ENCODE results near the gene RAD51B. TPM values are rescaled to one million over a fixed set of nuclear protein-coding genes. Genes with fewer than 3 reads are reported as not detected.

Gene RAD51B
- total and polyA plus RNA-seq, 2 donors (not counting 1 experiment from before 2014, with no cell fraction given) = 4.6 to 16.3 TPM

GRCh38 chr14:68628605-68629310, 809.2 kb downstream of the RAD51B start:
- Histone ChIP-seq H3K4me3 (replicated peaks in 1 of 4; ENCODE audit: control extremely low read depth in 1 of 4, insufficient read depth in 1 of 4, low read depth in 3 of 4, low read length in 4 of 4) (no peak overlapping the region), H3K4me1 (ENCODE audit: control insufficient read depth, extremely low read depth, insufficient read depth, low read length) (peaks cover 10% of the 10 kb centered on the region), H3K9ac (ENCODE audit: insufficient read depth, low read length) (no peak overlapping the region), H3K36me3 (ENCODE audit: control insufficient read depth, insufficient read depth, low read length) (no peaks in the 10 kb centered on the region), H3K4me2 (ENCODE audit: extremely low read depth, insufficient read depth, low read length) (no peak overlapping the region), H3K27ac (ENCODE audit: insufficient read depth, low read length) (no peak overlapping the region), H3K9me3 (ENCODE audit: control insufficient read depth, insufficient read depth, low read depth, low read length) (no peaks in the 10 kb centered on the region), H4K20me1 (ENCODE audit: control insufficient read depth, extremely low read depth, insufficient read depth, low read length) (no peaks in the 10 kb centered on the region), H3K79me2 (ENCODE audit: control insufficient read depth, insufficient read depth, low read length) (no peaks in the 10 kb centered on the region), H3K27me3 (ENCODE audit: control insufficient read depth, insufficient read depth, low read length) (no peaks in the 10 kb centered on the region), H2AFZ (ENCODE audit: low read length) (no peak overlapping the region)
- no peak for TF ChIP-seq EZH2 (IDR thresholded peaks at IDR 0.05; ENCODE audit: low read length, missing control alignments)
- TF ChIP-seq, protein P1, sequence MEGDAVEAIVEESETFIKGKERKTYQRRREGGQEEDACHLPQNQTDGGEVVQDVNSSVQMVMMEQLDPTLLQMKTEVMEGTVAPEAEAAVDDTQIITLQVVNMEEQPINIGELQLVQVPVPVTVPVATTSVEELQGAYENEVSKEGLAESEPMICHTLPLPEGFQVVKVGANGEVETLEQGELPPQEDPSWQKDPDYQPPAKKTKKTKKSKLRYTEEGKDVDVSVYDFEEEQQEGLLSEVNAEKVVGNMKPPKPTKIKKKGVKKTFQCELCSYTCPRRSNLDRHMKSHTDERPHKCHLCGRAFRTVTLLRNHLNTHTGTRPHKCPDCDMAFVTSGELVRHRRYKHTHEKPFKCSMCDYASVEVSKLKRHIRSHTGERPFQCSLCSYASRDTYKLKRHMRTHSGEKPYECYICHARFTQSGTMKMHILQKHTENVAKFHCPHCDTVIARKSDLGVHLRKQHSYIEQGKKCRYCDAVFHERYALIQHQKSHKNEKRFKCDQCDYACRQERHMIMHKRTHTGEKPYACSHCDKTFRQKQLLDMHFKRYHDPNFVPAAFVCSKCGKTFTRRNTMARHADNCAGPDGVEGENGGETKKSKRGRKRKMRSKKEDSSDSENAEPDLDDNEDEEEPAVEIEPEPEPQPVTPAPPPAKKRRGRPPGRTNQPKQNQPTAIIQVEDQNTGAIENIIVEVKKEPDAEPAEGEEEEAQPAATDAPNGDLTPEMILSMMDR (conservative IDR thresholded peaks at IDR 0.05 in 1 of 2, IDR thresholded peaks at IDR 0.05 in 1 of 2; ENCODE audit: low read depth in 1 of 2, low read length in 2 of 2) = no peak
- DNase-seq (ENCODE audit: low read depth in 2 of 2) = no peak

- Histone ChIP-seq H2AFZ (ENCODE audit: low read length) (no peak overlapping the region), H3K9ac (ENCODE audit: insufficient read depth, low read length) (no peak overlapping the region), H3K79me2 (ENCODE audit: control insufficient read depth, insufficient read depth, low read length) (no peaks in the 10 kb centered on the region), H3K36me3 (ENCODE audit: control insufficient read depth, insufficient read depth, low read length) (no peaks in the 10 kb centered on the region), H4K20me1 (ENCODE audit: control insufficient read depth, extremely low read depth, insufficient read depth, low read length) (no peaks in the 10 kb centered on the region), H3K4me2 (ENCODE audit: extremely low read depth, insufficient read depth, low read length) (no peak overlapping the region), H3K4me3 (replicated peaks in 1 of 4; ENCODE audit: control extremely low read depth in 1 of 4, insufficient read depth in 1 of 4, low read depth in 3 of 4, low read length in 4 of 4) (no peak overlapping the region), H3K9me3 (ENCODE audit: control insufficient read depth, insufficient read depth, low read depth, low read length) (no peaks in the 10 kb centered on the region), H3K27me3 (ENCODE audit: control insufficient read depth, insufficient read depth, low read length) (no peaks in the 10 kb centered on the region), H3K4me1 (ENCODE audit: control insufficient read depth, extremely low read depth, insufficient read depth, low read length) (peaks cover 12% of the 10 kb centered on the region), H3K27ac (ENCODE audit: insufficient read depth, low read length) (no peak overlapping the region)
- DNase-seq (ENCODE audit: low read depth in 2 of 2) = no peak
- TF ChIP-seq EZH2 (IDR thresholded peaks at IDR 0.05; ENCODE audit: low read length, missing control alignments) = no peak
- TF ChIP-seq, protein P1 (conservative IDR thresholded peaks at IDR 0.05 in 1 of 2, IDR thresholded peaks at IDR 0.05 in 1 of 2; ENCODE audit: low read depth in 1 of 2, low read length in 2 of 2) = no peak
Observed at GRCh38 chr14:68630081-68630571, 810.5 kb downstream of the RAD51B start.

GRCh38 chr14:68630611-68631393, 811.2 kb downstream of the RAD51B start:
- Histone ChIP-seq H3K4me3 (replicated peaks in 1 of 4; ENCODE audit: control extremely low read depth in 1 of 4, insufficient read depth in 1 of 4, low read depth in 3 of 4, low read length in 4 of 4) (no peak overlapping the region), H3K79me2 (ENCODE audit: control insufficient read depth, insufficient read depth, low read length) (no peaks in the 10 kb centered on the region), H3K9ac (ENCODE audit: insufficient read depth, low read length) (no peak overlapping the region), H3K27ac (ENCODE audit: insufficient read depth, low read length) (no peak overlapping the region), H3K36me3 (ENCODE audit: control insufficient read depth, insufficient read depth, low read length) (no peaks in the 10 kb centered on the region), H3K4me1 (ENCODE audit: control insufficient read depth, extremely low read depth, insufficient read depth, low read length) (peaks cover 12% of the 10 kb centered on the region), H3K4me2 (ENCODE audit: extremely low read depth, insufficient read depth, low read length) (no peak overlapping the region), H3K9me3 (ENCODE audit: control insufficient read depth, insufficient read depth, low read depth, low read length) (no peaks in the 10 kb centered on the region), H3K27me3 (ENCODE audit: control insufficient read depth, insufficient read depth, low read length) (no peaks in the 10 kb centered on the region), H2AFZ (ENCODE audit: low read length) (no peak overlapping the region), H4K20me1 (ENCODE audit: control insufficient read depth, extremely low read depth, insufficient read depth, low read length) (no peaks in the 10 kb centered on the region)
- no peak for TF ChIP-seq EZH2 (IDR thresholded peaks at IDR 0.05; ENCODE audit: low read length, missing control alignments)
- TF ChIP-seq, protein P1 (conservative IDR thresholded peaks at IDR 0.05 in 1 of 2, IDR thresholded peaks at IDR 0.05 in 1 of 2; ENCODE audit: low read depth in 1 of 2, low read length in 2 of 2) = no peak
- peak in 1 of 2 donors; percentile 42 for DNase-seq (ENCODE audit: low read depth in 2 of 2)
